Left lung (tissue), 10 donors: ENCODE results near the gene RBPJ. TPM values are rescaled to one million over a fixed set of nuclear protein-coding genes. Genes with fewer than 3 reads are reported as not detected.
A peak's percentile ranks its signal among the peaks of the same experiment; 100 is the strongest.

ENCODE experiments used
- ATAC-seq: fragments of 200-7000 bp; cut with Tn5 transposase; one replicate; pipeline ENCODE4 v1.9.1; 2020; ENCODE audit warnings: moderate library complexity
- DNase-seq, 4 donors: peaks; one replicate each; pipeline ENCODE4 v3.0.0-alpha.2; 2013 to 2020
- H3K27ac ChIP-seq, 2 donors: fragments of 200-600 bp; sonication (generic) in 1 of 2; one replicate each; pipeline versions ENCODE4 v1.5.0 to v1.8.0; 2020 to 2021
- H3K27me3 ChIP-seq, 2 donors: fragments of 200-600 bp; sonication (generic) in 1 of 2; one replicate each; pipeline versions ENCODE4 v1.5.0 to v1.8.0; 2020 to 2021
- H3K36me3 ChIP-seq, 2 donors: fragments of 200-600 bp; sonication (generic) in 1 of 2; one replicate each; pipeline versions ENCODE4 v1.5.0 to v1.8.0; 2020 to 2021
- H3K4me1 ChIP-seq, 2 donors: fragments of 200-600 bp; one replicate each; pipeline ENCODE4 v1.8.0; 2021
- H3K4me3 ChIP-seq, 2 donors: fragments of 200-600 bp; sonication (generic) in 1 of 2; one replicate each; pipeline versions ENCODE4 v1.5.0 to v1.8.0; 2020 to 2021; ENCODE audit warnings: mild to moderate bottlenecking in 1 of 2
- H3K9me3 ChIP-seq, 2 donors: fragments of 200-600 bp; sonication (generic) in 1 of 2; one replicate each; pipeline versions ENCODE4 v1.5.0 to v1.8.0; 2020 to 2021
- intact Hi-C, 2 donors: fragments of 100-400 bp; cut with DNase I; formaldehyde crosslinking; loops; one replicate each; pipeline versions ENCODE4 v1.11.2 to v1.14.2; 2022
- polyA plus RNA-seq, 6 donors: library from polyadenylated mRNA; unstranded; fragments of 120-200 nt; gene quantifications; one replicate each; pipeline ENCODE4 v1.2.1, GENCODE V29; 2013; ENCODE audit not compliant: insufficient read length in 6 of 6
- total RNA-seq, 2 donors: library from RNA; stranded (reverse); fragmentation: NEBNext Ultra II Directional; extraction: Animal tissue kit (Norgen Biotek cat#: 25700); gene quantifications; one replicate each; pipeline ENCODE4 v1.2.1, GENCODE V29; 2021
- TF ChIP-seq, protein P1 (sequence below), 2 donors: fragments of 200-600 bp; sonication (generic) in 1 of 2; IDR thresholded peaks; one replicate each; pipeline versions ENCODE4 v1.5.0 to v1.8.0; 2021; ENCODE audit warnings: antibody characterized with exemption in 2 of 2
- donor health status: DM: no; HTN: yes; CAD: no.
- donor health status: DM: no; HTN: no; CAD: no.

RBPJ gene
- total and polyA plus RNA-seq, 8 donors = 88.6 to 127 (median 105) TPM

DNA sequence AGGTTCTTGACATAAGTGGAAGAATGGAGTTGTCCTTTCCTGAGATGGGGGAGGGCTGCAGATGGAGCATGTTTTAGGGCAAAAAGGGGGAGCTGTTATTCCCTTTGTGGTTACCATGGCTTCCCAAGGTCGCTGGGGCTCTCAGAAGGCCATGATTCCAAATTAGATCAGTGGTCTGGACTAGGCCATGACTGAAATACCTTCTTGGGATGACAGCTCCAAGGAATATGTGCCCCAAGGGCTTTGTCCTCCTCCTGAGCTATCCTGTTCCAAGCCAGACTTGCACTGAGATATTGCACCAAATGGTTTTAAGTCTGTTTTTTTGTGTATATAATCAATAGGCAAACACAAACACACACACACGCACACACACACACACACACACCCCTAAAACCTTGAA lies 3.0 kb upstream of the RBPJ start:
- TF ChIP-seq, protein P1, sequence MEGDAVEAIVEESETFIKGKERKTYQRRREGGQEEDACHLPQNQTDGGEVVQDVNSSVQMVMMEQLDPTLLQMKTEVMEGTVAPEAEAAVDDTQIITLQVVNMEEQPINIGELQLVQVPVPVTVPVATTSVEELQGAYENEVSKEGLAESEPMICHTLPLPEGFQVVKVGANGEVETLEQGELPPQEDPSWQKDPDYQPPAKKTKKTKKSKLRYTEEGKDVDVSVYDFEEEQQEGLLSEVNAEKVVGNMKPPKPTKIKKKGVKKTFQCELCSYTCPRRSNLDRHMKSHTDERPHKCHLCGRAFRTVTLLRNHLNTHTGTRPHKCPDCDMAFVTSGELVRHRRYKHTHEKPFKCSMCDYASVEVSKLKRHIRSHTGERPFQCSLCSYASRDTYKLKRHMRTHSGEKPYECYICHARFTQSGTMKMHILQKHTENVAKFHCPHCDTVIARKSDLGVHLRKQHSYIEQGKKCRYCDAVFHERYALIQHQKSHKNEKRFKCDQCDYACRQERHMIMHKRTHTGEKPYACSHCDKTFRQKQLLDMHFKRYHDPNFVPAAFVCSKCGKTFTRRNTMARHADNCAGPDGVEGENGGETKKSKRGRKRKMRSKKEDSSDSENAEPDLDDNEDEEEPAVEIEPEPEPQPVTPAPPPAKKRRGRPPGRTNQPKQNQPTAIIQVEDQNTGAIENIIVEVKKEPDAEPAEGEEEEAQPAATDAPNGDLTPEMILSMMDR (IDR thresholded peaks at IDR 0.05) = no peak
- intact Hi-C loops = no loop called here
- peaks cover 0 to 20% of the 10 kb centered on the region in 2 donors for H3K9me3 ChIP-seq
- no peak overlapping the region for H3K4me3 ChIP-seq
- no peak for ATAC-seq
- no peak overlapping the region for H3K27ac ChIP-seq
- no peak for DNase-seq
- H3K4me1 ChIP-seq = peaks cover 0 to 18% of the 10 kb centered on the region in 2 donors
- H3K36me3 ChIP-seq = no peaks in the 10 kb centered on the region
- H3K27me3 ChIP-seq = no peaks in the 10 kb centered on the region

DNA sequence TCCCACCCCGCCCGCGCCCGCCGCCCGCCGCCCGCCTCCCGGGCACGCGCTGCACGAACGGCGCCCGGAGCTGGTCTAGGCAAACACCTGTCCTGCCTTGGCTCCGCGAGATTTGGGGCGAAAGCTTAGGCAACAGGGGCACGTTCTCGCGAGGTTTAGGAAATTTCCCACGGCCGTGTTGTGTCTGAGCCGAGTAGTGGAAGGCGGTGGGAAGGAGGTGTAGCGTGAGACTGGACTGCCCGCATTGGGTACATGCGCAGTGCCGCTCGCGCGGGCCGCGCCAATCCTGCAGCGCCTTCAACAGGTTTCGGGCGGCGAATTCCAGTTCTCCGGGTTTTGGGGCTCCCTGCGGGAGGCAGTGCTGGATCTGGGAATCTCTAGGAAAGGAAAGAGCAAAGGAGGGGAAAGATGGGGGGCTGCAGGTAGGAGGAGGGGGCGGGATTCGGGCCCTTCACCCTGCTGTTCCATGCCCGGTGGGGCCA lies 1.3 kb upstream of the RBPJ start:
- intact Hi-C loops = no loop called here
- Histone ChIP-seq H3K4me3 (peak overlapping the region; percentile 79 to 82), H3K4me1 (peaks cover 7 to 35% of the 10 kb centered on the region in 2 donors), H3K9me3 (peaks cover 0 to 15% of the 10 kb centered on the region in 2 donors), H3K36me3 (no peaks in the 10 kb centered on the region), H3K27ac (peak overlapping the region; percentile 94 to 99), H3K27me3 (no peaks in the 10 kb centered on the region)
- TF ChIP-seq, protein P1 (IDR thresholded peaks at IDR 0.05) = no peak
- DNase-seq (peak; percentile 97 to 99 (median 98)), ATAC-seq (peak; percentile 85)

- ATAC-seq = peak; percentile 12
Measured at GRCh38 chr4:26319949-26320537, 771 bp upstream of the RBPJ start.

GRCh38 chr4:26321373-26322221 lies 783 bp downstream of the RBPJ start:
- Histone ChIP-seq H3K9me3 (no peaks in the 10 kb centered on the region), H3K36me3 (no peaks in the 10 kb centered on the region), H3K27ac (peak overlapping the region; percentile 84 to 99), H3K4me3 (peak overlapping the region; percentile 47 to 82), H3K27me3 (no peaks in the 10 kb centered on the region), H3K4me1 (peaks cover 14 to 51% of the 10 kb centered on the region in 2 donors)
- intact Hi-C loops = no loop called here
- DNase-seq (peak in 3 of 4 donors; percentile 49 to 51 (median 49)), ATAC-seq (no peak)
- TF ChIP-seq, protein P1 (IDR thresholded peaks at IDR 0.05) = no peak

More at GRCh38 chr4:26319949-26320537, 771 bp upstream of the RBPJ start:
- Histone ChIP-seq H3K4me3 (peak overlapping the region; percentile 79 to 82), H3K27me3 (no peaks in the 10 kb centered on the region), H3K4me1 (peaks cover 8 to 41% of the 10 kb centered on the region in 2 donors), H3K27ac (peak overlapping the region; percentile 94 to 99), H3K36me3 (no peaks in the 10 kb centered on the region), H3K9me3 (peaks cover 0 to 9% of the 10 kb centered on the region in 2 donors)
- intact Hi-C loops = no loop called here
- TF ChIP-seq, protein P1 (IDR thresholded peaks at IDR 0.05) = no peak
- peak in 1 of 4 donors; percentile 37 for DNase-seq

GRCh38 chr4:26322346-26322745 lies 1.5 kb downstream of the RBPJ start:
- no peak for ATAC-seq
- Histone ChIP-seq H3K9me3 (no peaks in the 10 kb centered on the region), H3K4me1 (peaks cover 14 to 58% of the 10 kb centered on the region in 2 donors), H3K27me3 (no peaks in the 10 kb centered on the region), H3K36me3 (no peaks in the 10 kb centered on the region), H3K27ac (peak overlapping the region; percentile 84 to 99), H3K4me3 (peak overlapping the region; percentile 47 to 82)
- intact Hi-C loops = no loop called here
- DNase-seq = no peak
- TF ChIP-seq, protein P1 (IDR thresholded peaks at IDR 0.05) = no peak
